Measurements from ENCODE around the gene PUM1.

GRCh38 chr1:30982431-30982830, 83.1 kb downstream of the PUM1 start:
- TF ChIP-seq, protein P1, sequence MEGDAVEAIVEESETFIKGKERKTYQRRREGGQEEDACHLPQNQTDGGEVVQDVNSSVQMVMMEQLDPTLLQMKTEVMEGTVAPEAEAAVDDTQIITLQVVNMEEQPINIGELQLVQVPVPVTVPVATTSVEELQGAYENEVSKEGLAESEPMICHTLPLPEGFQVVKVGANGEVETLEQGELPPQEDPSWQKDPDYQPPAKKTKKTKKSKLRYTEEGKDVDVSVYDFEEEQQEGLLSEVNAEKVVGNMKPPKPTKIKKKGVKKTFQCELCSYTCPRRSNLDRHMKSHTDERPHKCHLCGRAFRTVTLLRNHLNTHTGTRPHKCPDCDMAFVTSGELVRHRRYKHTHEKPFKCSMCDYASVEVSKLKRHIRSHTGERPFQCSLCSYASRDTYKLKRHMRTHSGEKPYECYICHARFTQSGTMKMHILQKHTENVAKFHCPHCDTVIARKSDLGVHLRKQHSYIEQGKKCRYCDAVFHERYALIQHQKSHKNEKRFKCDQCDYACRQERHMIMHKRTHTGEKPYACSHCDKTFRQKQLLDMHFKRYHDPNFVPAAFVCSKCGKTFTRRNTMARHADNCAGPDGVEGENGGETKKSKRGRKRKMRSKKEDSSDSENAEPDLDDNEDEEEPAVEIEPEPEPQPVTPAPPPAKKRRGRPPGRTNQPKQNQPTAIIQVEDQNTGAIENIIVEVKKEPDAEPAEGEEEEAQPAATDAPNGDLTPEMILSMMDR (IDR thresholded peaks at IDR 0.05): no peak
- TF ChIP-seq POLR2A (IDR thresholded peaks at IDR 0.05): no peak

All from adrenal gland (tissue), 5 donors.